H9 (cell line): ENCODE data around the gene MEIG1. TPM values are rescaled to one million over a fixed set of nuclear protein-coding genes. Genes with fewer than 3 reads are reported as not detected.

Experiments used
- DNase-seq: peaks from one replicate; pipeline ENCODE4 v3.0.0-alpha.2; 2017
- H2AFZ ChIP-seq: one replicate; pipeline ENCODE4 v1.6.1; 2013; ENCODE audit warnings: mild to moderate bottlenecking, low read length, control low read depth, moderate library complexity
- H2AK5ac ChIP-seq: 2 replicates; pipeline ENCODE4 v1.6.1; 2013; ENCODE audit warnings: low read length, control low read depth, mixed read lengths; ENCODE audit not compliant: insufficient read length
- H2BK120ac ChIP-seq: one replicate; pipeline ENCODE4 v1.6.1; 2013; ENCODE audit warnings: low read depth, mild to moderate bottlenecking, low read length, control low read depth, inconsistent platforms; ENCODE audit not compliant: poor library complexity, severe bottlenecking
- H2BK12ac ChIP-seq: 2 replicates; pipeline ENCODE4 v1.6.1; 2013; ENCODE audit warnings: low read length, control low read depth, mixed read lengths, low read depth; ENCODE audit not compliant: insufficient read length
- H2BK15ac ChIP-seq: 2 replicates; pipeline ENCODE4 v1.6.1; 2013; ENCODE audit warnings: low read depth, low read length, control low read depth
- H2BK20ac ChIP-seq: one replicate; pipeline ENCODE4 v1.6.1; 2013; ENCODE audit warnings: low read depth, mild to moderate bottlenecking, low read length, control low read depth, inconsistent platforms; ENCODE audit not compliant: poor library complexity, severe bottlenecking
- H2BK5ac ChIP-seq: 2 replicates; pipeline ENCODE4 v1.6.1; 2013; ENCODE audit warnings: low read length, control low read depth, mixed read lengths; ENCODE audit not compliant: insufficient read length
- H3K14ac ChIP-seq: 2 replicates; pipeline ENCODE4 v1.6.1; 2013; ENCODE audit warnings: low read length, control low read depth; ENCODE audit not compliant: insufficient read depth
- H3K18ac ChIP-seq: 2 replicates; pipeline ENCODE4 v1.6.1; 2013; ENCODE audit warnings: low read depth, mild to moderate bottlenecking, mixed read lengths, low read length, control low read depth; ENCODE audit not compliant: insufficient read length
- H3K23ac ChIP-seq: 2 replicates; pipeline ENCODE4 v1.6.1; 2013; ENCODE audit warnings: low read length, control low read depth, mixed read lengths, low read depth; ENCODE audit not compliant: insufficient read length
- H3K23me2 ChIP-seq: 2 replicates; pipeline ENCODE4 v1.6.1; 2013; ENCODE audit warnings: low read depth, mild to moderate bottlenecking, mixed read lengths, low read length, control low read depth; ENCODE audit not compliant: insufficient read length, poor library complexity, severe bottlenecking
- H3K27ac ChIP-seq: 2 replicates; pipeline ENCODE4 v1.5.1; 2013; ENCODE audit warnings: low read length, control low read depth, mixed read lengths, low read depth; ENCODE audit not compliant: insufficient read length
- H3K27me3 ChIP-seq: 2 replicates; pipeline ENCODE4 v1.6.1; 2013; ENCODE audit warnings: low read length, control low read depth, inconsistent platforms; ENCODE audit not compliant: insufficient read depth
- H3K4ac ChIP-seq: 2 replicates; pipeline ENCODE4 v1.6.1; 2013; ENCODE audit warnings: low read depth, mild to moderate bottlenecking, control low read depth, inconsistent platforms, low read length, moderate library complexity
- H3K4me1 ChIP-seq: 2 replicates; pipeline ENCODE4 v1.6.1; 2013; ENCODE audit warnings: low read length, control low read depth, inconsistent platforms; ENCODE audit not compliant: insufficient read depth
- H3K4me2 ChIP-seq: 2 replicates; pipeline ENCODE4 v1.6.1; 2013; ENCODE audit warnings: low read length, control low read depth, mixed read lengths; ENCODE audit not compliant: insufficient read length, insufficient read depth
- H3K56ac ChIP-seq: 2 replicates; pipeline ENCODE4 v1.6.1; 2013; ENCODE audit warnings: low read depth, mild to moderate bottlenecking, mixed read lengths, low read length, control low read depth; ENCODE audit not compliant: insufficient read length
- H3K79me1 ChIP-seq: 2 replicates; pipeline ENCODE4 v1.6.1; 2013; ENCODE audit warnings: low read depth, mild to moderate bottlenecking, moderate library complexity, low read length, control low read depth, inconsistent platforms; ENCODE audit not compliant: insufficient read depth, poor library complexity, severe bottlenecking
- H3K79me2 ChIP-seq: 2 replicates; pipeline ENCODE4 v1.6.1; 2013; ENCODE audit warnings: low read length, control low read depth, inconsistent platforms; ENCODE audit not compliant: insufficient read depth
- H3K9ac ChIP-seq: 2 replicates; pipeline ENCODE4 v1.6.1; 2013; ENCODE audit warnings: low read length, control low read depth, mixed read lengths; ENCODE audit not compliant: insufficient read length; ENCODE audit errors: extremely low read depth
- H3K9me3 ChIP-seq: one replicate; pipeline ENCODE4 v1.6.1; 2013; ENCODE audit warnings: low read depth, low read length, inconsistent platforms; ENCODE audit not compliant: control insufficient read depth
- H3T11ph ChIP-seq: one replicate; pipeline ENCODE4 v1.6.1; 2013; ENCODE audit warnings: mild to moderate bottlenecking, low read length, control low read depth, inconsistent platforms
- H4K20me1 ChIP-seq: one replicate; pipeline ENCODE4 v1.6.1; 2013; ENCODE audit not compliant: control insufficient read depth, insufficient read length, insufficient read depth
- H4K5ac ChIP-seq: 2 replicates; pipeline ENCODE4 v1.6.1; 2013; ENCODE audit warnings: low read depth, mild to moderate bottlenecking, mixed read lengths, low read length, control low read depth; ENCODE audit not compliant: insufficient read length
- H4K8ac ChIP-seq: replicated peaks from 2 replicates; pipeline ENCODE4 v1.6.1; 2013; ENCODE audit warnings: low read length, control low read depth, mixed read lengths, low read depth; ENCODE audit not compliant: insufficient read length
- H4K91ac ChIP-seq: 2 replicates; pipeline ENCODE4 v1.6.1; 2013; ENCODE audit warnings: low read depth, mild to moderate bottlenecking, moderate library complexity, mixed read lengths, low read length, control low read depth; ENCODE audit not compliant: insufficient read length
- H3K27ac Mint-ChIP-seq, 3 experiments: 2 replicates in 2 of 3; 3 replicates in 1 of 3; pipeline ENCODE4 v1.8.0; 2020 to 2021; ENCODE audit warnings: mixed read lengths in 3 of 3, mild to moderate bottlenecking in 1 of 3, moderate library complexity in 1 of 3
- H3K27me3 Mint-ChIP-seq: 2 replicates; pipeline ENCODE4 v1.8.0; 2021; ENCODE audit warnings: low read depth, mild to moderate bottlenecking, moderate library complexity, mixed read lengths
- H3K36me3 Mint-ChIP-seq, 3 experiments: 2 replicates in 2 of 3; 3 replicates in 1 of 3; pipeline ENCODE4 v1.8.0; 2020 to 2021; ENCODE audit warnings: low read depth in 3 of 3, mixed read lengths in 3 of 3; ENCODE audit not compliant: insufficient read depth in 1 of 3
- H3K4me1 Mint-ChIP-seq, 2 experiments: 2 replicates each; pipeline ENCODE4 v1.8.0; 2020; ENCODE audit warnings: mixed read lengths in 2 of 2
- H3K4me3 Mint-ChIP-seq, 2 experiments: 2 replicates in 1 of 2; 3 replicates in 1 of 2; pipeline ENCODE4 v1.8.0; 2020 to 2021; ENCODE audit warnings: mild to moderate bottlenecking in 2 of 2, mixed read lengths in 2 of 2, moderate library complexity in 1 of 2
- H3K9me3 Mint-ChIP-seq, 2 experiments: 2 replicates in 1 of 2; 3 replicates in 1 of 2; pipeline ENCODE4 v1.8.0; 2020; ENCODE audit warnings: mild to moderate bottlenecking in 2 of 2, mixed read lengths in 2 of 2, moderate library complexity in 1 of 2
- WGBS: extraction: QIAGEN DNeasy Blood & Tissue Kit; methylation state at CpG from one replicate; pipeline ENCODE4 v1.1.7; 2013; ENCODE audit warnings: missing lambda C conversion rate, low lambda C conversion rate, mixed read lengths; ENCODE audit not compliant: insufficient read length; ENCODE audit errors: extremely low coverage; 5-methylcytosine and 5-hydroxymethylcytosine counted together
- total RNA-seq: library from RNA; stranded (reverse); gene quantifications from 2 replicates; pipeline ENCODE4 v1.2.1, GENCODE V29; 2021
- TF ChIP-seq, protein P1 (sequence below): fragments of 200-600 bp; sonication (generic); conservative IDR thresholded peaks from 3 replicates; pipeline ENCODE4 v1.8.0; 2021; ENCODE audit warnings: antibody characterized with exemption, mild to moderate bottlenecking

Gene MEIG1
- total RNA-seq, 1 experiment from 2014 or later: 0.72 TPM

DNA sequence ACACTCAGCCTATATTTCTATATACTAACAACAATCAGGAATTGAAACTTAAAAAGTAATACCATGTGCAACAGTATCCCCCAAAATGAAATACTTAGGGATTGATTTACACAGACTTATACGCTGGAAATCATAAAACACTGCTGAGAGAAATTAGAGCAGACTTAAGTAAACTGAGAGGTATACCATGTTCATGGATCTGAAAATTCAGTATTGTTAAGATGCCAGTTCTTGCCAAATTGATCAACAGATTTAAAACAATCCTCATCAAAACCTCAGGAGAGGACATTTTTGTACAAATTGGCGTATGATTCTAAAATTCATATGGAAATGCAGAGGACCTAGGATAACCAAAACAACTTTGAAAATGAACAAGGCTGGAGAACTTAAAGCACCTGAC, 42.6 kb upstream of the MEIG1 start:
- Mint-ChIP-seq H3K27ac (no peak overlapping the region), H3K4me3 (no peak overlapping the region), H3K27me3 (no peaks in the 10 kb centered on the region), H3K4me1 (no peaks in the 10 kb centered on the region), H3K9me3 (peaks cover 42 to 49% of the 10 kb centered on the region in 2 experiments), H3K36me3 (peaks cover 77 to 93% (median 92%) of the 10 kb centered on the region in 3 experiments)
- H3K27me3 ChIP-seq: no peaks in the 10 kb centered on the region
- H3K9ac ChIP-seq: no peak overlapping the region
- no peak overlapping the region for H3K18ac ChIP-seq
- no peaks in the 10 kb centered on the region for H3K79me1 ChIP-seq
- H3T11ph ChIP-seq: no peak overlapping the region
- H3K4me2 ChIP-seq: no peak overlapping the region
- no peak overlapping the region for H4K5ac ChIP-seq
- no peak overlapping the region for H2AFZ ChIP-seq
- no peak overlapping the region for H2BK15ac ChIP-seq
- no peaks in the 10 kb centered on the region for H3K23me2 ChIP-seq
- no peak overlapping the region for H4K8ac ChIP-seq
- H2BK5ac ChIP-seq: no peak overlapping the region
- DNase-seq: no peak
- no peaks in the 10 kb centered on the region for H4K20me1 ChIP-seq
- TF ChIP-seq, protein P1, sequence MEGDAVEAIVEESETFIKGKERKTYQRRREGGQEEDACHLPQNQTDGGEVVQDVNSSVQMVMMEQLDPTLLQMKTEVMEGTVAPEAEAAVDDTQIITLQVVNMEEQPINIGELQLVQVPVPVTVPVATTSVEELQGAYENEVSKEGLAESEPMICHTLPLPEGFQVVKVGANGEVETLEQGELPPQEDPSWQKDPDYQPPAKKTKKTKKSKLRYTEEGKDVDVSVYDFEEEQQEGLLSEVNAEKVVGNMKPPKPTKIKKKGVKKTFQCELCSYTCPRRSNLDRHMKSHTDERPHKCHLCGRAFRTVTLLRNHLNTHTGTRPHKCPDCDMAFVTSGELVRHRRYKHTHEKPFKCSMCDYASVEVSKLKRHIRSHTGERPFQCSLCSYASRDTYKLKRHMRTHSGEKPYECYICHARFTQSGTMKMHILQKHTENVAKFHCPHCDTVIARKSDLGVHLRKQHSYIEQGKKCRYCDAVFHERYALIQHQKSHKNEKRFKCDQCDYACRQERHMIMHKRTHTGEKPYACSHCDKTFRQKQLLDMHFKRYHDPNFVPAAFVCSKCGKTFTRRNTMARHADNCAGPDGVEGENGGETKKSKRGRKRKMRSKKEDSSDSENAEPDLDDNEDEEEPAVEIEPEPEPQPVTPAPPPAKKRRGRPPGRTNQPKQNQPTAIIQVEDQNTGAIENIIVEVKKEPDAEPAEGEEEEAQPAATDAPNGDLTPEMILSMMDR: no peak
- no peak overlapping the region for H3K4ac ChIP-seq
- no peak overlapping the region for H3K23ac ChIP-seq
- H3K27ac ChIP-seq: no peak overlapping the region
- no peaks in the 10 kb centered on the region for H3K4me1 ChIP-seq
- H3K14ac ChIP-seq: no peak overlapping the region
- H2BK12ac ChIP-seq: no peak overlapping the region
- H2BK20ac ChIP-seq: no peak overlapping the region
- H2BK120ac ChIP-seq: no peak overlapping the region
- H2AK5ac ChIP-seq: no peak overlapping the region
- H4K91ac ChIP-seq: no peak overlapping the region
- WGBS: no CpG with 5 or more reads among the region's 2 CpGs
- peaks cover 12% of the 10 kb centered on the region for H3K9me3 ChIP-seq
- H3K79me2 ChIP-seq: no peaks in the 10 kb centered on the region
- no peak overlapping the region for H3K56ac ChIP-seq
